Measurements from ENCODE around the gene CCDC7. TPM values are rescaled to one million over a fixed set of nuclear protein-coding genes. Genes with fewer than 3 reads are reported as not detected.
"Not testable (repeated sequence)": the region's sequence is repeated elsewhere in the genome, so short reads cannot be mapped to it uniquely, and the experiment has no call there.

The CCDC7 gene
- total RNA-seq, 1 donor from 2014 or later, result 43.8 TPM

GRCh38 chr10:32731527-32731926 is 285.6 kb downstream of the CCDC7 start:
- no peak for DNase-seq

GRCh38 chr10:32738958-32739357 is 293.0 kb downstream of the CCDC7 start:
- no peak for DNase-seq

GRCh38 chr10:32744321-32744720 is 298.4 kb downstream of the CCDC7 start:
- DNase-seq, result no peak

- no peak for DNase-seq
These were observed 300.9 kb downstream of the CCDC7 start for GRCh38 chr10:32746869-32747268.

- DNase-seq, result no peak
These were observed 305.6 kb downstream of the CCDC7 start for GRCh38 chr10:32751582-32751981.

GRCh38 chr10:32754900-32755299 is 309.0 kb downstream of the CCDC7 start:
- not testable (repeated sequence) for DNase-seq

- DNase-seq, result no peak
These were observed 325.3 kb downstream of the CCDC7 start for GRCh38 chr10:32771217-32771616.

DNA sequence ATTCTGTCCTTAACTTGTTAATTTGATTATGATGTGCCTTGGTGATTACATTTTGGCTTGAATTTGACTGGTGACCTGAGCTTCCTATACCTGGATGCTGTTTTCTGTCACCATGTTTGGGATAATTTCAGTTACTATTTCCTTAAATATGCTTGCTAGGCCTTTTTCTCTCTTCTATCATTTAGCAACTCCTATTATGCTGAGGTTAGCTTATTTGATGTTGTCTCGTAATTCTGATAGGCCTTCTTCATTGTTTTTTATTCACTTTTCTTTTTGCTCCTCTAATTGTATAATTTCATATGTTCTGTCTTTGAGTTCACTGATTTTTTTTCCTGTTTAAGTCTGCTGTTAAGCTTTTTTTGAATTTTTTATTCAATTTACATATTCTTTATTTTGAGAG is 327.2 kb downstream of the CCDC7 start:
- DNase-seq, result no peak

- no peak for DNase-seq
These were observed 341.0 kb downstream of the CCDC7 start for GRCh38 chr10:32786968-32787367.

- no peak for DNase-seq
These were observed 341.8 kb downstream of the CCDC7 start for GRCh38 chr10:32787690-32788284.

DNA sequence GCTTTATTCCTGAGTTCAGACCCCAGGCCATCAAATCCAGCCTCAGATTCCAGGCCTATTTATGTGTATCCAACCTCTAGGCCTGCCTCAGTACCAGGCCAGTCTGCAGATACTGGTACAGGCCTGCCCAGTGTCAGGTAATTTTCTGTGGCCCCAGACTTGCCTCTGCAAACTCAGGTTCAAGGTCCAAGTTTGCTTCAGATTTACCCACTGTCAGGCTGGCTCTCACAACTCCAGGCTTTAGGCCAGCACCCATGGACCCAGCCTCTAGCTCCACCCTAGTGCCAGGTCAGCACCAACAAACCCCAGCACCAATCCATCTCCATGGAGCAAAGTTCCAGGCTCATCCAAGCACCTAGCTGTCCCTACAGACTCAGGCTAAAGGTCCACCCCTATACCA is 342.4 kb downstream of the CCDC7 start:
- DNase-seq, result no peak

- no peak for DNase-seq
These were observed 344.5 kb downstream of the CCDC7 start for GRCh38 chr10:32790483-32790882.

- DNase-seq, result no peak
These were observed 347.1 kb downstream of the CCDC7 start for GRCh38 chr10:32793033-32793432.

- no peak for DNase-seq
These were observed 349.8 kb downstream of the CCDC7 start for GRCh38 chr10:32795598-32796183.

DNA sequence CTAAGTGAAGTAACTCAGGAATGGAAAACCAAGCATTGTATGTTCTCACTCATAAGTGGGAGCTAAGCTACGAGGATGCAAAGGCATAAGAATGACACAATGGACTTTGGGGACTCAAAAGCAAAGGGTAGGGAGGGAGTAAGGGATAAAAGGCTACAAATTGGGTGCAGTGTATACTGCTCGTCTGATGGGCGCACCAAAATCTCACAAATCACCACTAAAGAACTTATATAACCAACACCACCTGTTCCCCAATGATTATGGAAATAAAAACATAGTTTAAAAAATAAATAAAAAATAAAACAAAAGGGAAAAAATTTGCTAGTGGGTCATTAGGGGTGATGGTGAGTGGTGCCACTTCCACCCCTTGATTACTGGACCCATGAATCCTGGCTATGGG is 351.5 kb downstream of the CCDC7 start:
- DNase-seq, result not testable (repeated sequence)

- DNase-seq, result no peak
These were observed 401.0 kb downstream of the CCDC7 start for GRCh38 chr10:32846974-32847373.

DNA sequence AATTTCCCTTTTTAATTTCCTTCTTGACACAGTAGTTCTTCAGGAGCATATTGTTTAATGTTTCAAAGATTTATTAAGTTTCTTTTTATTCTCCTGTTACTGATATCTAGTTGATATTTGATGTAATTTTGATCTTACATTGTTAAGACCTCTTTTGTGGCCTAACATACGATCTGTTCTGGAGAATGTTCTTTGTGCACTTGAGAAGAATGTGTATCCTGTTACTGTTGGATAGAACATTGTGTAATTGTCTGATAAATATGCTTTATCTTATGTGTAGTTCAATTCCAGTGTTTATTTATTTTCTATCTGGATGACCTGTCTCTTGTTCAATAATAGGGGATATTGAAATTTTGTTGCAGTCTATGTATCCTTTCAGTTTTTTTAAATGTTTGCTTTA is 405.4 kb downstream of the CCDC7 start:
- no peak for DNase-seq

GRCh38 chr10:32854435-32854834 is 408.5 kb downstream of the CCDC7 start:
- DNase-seq, result no peak

GRCh38 chr10:32865170-32865569 is 419.2 kb downstream of the CCDC7 start:
- DNase-seq, result no peak

- no peak for DNase-seq
These were observed 432.0 kb downstream of the CCDC7 start for GRCh38 chr10:32877915-32878314.

DNA sequence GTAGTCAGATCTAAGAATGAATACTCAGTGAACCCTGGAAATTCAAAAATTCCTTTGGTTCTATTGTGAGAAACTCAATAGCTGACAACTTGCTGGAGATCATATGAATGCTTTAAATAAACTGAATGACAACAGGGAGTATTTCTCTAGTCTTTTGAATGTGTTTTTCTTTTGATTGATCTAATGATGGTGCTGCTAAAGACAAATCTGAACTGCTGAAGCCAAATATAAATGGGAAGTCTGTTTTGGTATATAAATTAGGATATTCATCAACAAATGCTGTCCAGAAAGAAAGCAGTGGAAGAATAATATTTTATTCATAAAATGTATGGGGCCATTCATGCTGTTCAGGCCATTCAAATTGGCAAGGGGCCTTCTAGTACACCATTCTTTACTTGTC is 432.7 kb downstream of the CCDC7 start:
- DNase-seq, result no peak

GRCh38 chr10:32882076-32882475 is 436.1 kb downstream of the CCDC7 start:
- no peak for DNase-seq

GRCh38 chr10:32887481-32887880 is 441.5 kb downstream of the CCDC7 start:
- no peak for DNase-seq

GRCh38 chr10:32888161-32888927 is 442.4 kb downstream of the CCDC7 start:
- no peak for DNase-seq

All from skin of body (tissue), 2 donors.